GM12873 (cell line): ENCODE data around the gene ZGPAT.

ENCODE experiments used
- TF ChIP-seq, protein P1 (sequence below): IDR thresholded peaks from 2 replicates; pipeline ENCODE4 v1.5.1; 2012; ENCODE audit warnings: low read depth, mild to moderate bottlenecking, moderate library complexity, low read length, control low read depth; ENCODE audit not compliant: insufficient read depth; ENCODE audit errors: missing control alignments

Gene ZGPAT

DNA sequence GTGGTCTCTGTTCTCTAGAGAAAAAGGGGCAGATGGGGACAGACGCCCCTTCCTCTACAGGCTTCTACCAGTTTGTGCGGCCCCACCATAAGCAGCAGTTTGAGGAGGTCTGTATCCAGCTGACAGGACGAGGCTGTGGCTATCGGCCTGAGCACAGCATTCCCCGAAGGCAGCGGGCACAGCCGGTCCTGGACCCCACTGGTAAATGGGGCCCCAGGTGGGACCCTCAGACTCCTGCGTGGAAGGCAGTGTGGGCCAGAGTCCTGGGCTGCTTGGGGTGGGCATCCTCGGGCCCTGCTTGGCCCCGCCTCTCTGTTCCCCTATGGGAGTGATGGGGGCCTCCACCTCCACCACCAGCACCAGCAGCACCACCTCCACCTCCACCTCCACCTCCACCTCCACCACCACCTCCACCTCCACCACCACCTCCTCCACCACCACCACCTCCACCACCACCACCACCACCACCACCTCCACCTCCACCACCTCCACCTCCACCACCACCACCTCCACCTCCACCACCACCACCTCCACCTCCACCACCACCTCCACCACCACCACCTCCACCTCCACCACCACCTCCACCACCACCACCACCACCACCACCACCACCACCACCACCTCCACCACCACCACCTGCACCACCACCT is 14.6 kb upstream of the ZGPAT start:
- TF ChIP-seq, protein P1, sequence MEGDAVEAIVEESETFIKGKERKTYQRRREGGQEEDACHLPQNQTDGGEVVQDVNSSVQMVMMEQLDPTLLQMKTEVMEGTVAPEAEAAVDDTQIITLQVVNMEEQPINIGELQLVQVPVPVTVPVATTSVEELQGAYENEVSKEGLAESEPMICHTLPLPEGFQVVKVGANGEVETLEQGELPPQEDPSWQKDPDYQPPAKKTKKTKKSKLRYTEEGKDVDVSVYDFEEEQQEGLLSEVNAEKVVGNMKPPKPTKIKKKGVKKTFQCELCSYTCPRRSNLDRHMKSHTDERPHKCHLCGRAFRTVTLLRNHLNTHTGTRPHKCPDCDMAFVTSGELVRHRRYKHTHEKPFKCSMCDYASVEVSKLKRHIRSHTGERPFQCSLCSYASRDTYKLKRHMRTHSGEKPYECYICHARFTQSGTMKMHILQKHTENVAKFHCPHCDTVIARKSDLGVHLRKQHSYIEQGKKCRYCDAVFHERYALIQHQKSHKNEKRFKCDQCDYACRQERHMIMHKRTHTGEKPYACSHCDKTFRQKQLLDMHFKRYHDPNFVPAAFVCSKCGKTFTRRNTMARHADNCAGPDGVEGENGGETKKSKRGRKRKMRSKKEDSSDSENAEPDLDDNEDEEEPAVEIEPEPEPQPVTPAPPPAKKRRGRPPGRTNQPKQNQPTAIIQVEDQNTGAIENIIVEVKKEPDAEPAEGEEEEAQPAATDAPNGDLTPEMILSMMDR, result no peak

DNA sequence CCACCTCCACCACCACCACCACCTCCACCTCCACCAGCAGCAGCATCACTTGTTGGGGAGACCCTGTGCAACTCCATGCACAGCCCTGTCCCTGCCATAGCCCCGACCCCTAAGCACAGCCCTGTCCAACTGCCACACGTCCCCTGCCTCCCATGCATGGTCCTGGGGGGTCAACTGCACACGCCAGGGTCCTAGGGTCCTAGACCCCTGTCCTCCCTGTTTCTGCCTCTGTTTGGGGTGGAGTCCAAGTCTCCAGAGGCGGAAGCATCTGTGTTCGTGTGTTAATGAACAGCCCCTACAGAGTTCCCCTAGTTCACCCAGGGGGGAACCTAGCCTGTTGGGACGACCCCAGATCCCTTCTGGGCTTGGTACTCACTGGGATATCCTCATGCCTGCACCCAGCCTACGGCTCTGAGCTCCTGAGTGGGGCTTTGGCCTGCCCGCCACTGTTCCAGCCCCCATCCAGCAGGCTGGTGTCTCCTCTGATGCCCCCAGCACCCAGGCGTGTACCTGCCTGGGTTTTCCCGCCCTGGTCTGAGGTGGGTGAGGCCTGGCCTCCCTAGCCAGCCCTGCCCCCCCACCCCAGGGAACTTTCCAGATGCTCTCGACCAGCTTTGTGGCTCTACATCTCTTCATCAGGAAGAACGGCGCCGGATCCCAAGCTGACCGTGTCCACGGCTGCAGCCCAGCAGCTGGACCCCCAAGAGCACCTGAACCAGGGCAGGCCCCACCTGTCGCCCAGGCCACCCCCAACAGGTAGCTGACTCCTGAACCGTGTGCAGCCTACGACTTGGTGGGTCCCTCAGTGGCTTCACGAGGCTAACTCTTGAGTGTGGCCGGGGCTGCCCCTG is 13.9 kb upstream of the ZGPAT start:
- TF ChIP-seq, protein P1, result no peak

DNA sequence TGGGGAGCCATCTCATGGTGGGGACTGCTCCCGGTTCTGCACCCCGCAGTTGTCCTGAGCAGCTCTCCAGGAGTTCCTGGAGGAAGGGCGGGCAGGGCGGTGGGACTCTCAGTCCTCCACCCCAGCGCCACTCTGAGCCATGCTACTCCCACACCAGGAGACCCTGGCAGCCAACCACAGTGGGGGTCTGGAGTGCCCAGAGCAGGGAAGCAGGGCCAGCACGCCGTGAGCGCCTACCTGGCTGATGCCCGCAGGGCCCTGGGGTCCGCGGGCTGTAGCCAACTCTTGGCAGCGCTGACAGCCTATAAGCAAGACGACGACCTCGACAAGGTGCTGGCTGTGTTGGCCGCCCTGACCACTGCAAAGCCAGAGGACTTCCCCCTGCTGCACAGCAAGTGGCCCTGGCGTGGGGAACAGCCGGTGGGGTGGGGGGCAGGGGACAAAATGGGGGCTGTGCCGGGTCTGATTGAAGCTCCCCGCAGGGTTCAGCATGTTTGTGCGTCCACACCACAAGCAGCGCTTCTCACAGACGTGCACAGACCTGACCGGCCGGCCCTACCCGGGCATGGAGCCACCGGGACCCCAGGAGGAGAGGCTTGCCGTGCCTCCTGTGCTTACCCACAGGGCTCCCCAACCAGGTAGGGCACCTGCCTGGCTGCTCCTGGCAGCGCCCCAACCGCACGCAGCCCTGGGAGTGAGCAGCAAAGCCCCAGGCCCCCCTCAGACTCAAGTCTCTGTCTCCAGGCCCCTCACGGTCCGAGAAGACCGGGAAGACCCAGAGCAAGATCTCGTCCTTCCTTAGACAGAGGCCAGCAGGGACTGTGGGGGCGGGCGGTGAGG is 13.0 kb upstream of the ZGPAT start:
- TF ChIP-seq, protein P1, result no peak

DNA sequence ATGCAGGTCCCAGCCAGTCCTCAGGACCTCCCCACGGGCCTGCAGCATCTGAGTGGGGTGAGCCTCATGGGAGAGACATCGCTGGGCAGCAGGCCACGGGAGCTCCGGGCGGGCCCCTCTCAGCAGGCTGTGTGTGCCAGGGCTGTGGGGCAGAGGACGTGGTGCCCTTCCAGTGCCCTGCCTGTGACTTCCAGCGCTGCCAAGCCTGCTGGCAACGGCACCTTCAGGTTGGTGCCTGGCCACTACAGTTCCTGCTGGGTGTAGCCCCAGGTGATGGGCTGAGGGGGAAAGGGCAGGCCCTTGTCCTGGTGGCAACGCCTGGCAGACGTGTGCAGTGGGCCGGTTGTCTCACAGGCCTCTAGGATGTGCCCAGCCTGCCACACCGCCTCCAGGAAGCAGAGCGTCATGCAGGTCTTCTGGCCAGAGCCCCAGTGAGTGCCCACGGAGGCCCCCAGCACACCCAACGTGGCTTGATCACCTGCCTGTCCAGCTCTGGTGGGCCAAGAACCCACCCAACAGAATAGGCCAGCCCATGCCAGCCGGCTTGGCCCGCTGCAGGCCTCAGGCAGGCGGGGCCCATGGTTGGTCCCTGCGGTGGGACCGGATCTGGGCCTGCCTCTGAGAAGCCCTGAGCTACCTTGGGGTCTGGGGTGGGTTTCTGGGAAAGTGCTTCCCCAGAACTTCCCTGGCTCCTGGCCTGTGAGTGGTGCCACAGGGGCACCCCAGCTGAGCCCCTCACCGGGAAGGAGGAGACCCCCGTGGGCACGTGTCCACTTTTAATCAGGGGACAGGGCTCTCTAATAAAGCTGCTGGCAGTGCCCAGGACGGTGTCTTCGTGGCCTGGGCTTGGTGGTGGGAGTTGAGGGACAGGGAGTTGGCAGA is 12.2 kb upstream of the ZGPAT start:
- TF ChIP-seq, protein P1, result no peak

DNA sequence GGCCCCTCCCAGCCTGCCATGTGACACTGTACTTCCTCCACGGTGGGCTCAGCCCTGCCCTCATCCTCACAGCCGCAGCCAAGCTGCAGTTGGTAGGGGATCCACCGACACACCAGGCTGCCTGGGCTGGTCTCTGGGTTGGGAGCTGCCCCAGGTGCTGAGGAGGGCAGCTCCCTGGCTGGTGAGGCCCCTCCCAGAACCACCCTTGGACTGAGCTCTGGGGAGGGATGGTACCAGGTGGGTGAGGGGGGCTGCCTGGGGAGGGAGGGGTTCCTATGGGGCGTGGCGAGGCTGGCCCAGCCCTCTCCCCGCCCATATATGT is 11.6 kb upstream of the ZGPAT start:
- TF ChIP-seq, protein P1, result no peak

DNA sequence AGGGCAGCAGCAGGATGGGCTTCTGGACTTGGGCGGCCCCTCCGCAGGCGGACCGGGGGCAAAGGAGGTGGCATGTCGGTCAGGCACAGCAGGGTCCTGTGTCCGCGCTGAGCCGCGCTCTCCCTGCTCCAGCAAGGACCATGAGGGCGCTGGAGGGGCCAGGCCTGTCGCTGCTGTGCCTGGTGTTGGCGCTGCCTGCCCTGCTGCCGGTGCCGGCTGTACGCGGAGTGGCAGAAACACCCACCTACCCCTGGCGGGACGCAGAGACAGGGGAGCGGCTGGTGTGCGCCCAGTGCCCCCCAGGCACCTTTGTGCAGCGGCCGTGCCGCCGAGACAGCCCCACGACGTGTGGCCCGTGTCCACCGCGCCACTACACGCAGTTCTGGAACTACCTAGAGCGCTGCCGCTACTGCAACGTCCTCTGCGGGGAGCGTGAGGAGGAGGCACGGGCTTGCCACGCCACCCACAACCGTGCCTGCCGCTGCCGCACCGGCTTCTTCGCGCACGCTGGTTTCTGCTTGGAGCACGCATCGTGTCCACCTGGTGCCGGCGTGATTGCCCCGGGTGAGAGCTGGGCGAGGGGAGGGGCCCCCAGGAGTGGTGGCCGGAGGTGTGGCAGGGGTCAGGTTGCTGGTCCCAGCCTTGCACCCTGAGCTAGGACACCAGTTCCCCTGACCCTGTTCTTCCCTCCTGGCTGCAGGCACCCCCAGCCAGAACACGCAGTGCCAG is 11.0 kb upstream of the ZGPAT start, which contains the start of gene TNFRSF6B:
TNFRSF6B (plus strand) TSS at position 25 of the 729 bp plus-strand sequence; CDS start at position 141, 116 bp downstream.
- TF ChIP-seq, protein P1, result no peak
